GM12875 (cell line): ENCODE data around the gene PPP3CA.
"Not testable (repeated sequence)": the region's sequence is repeated elsewhere in the genome, so short reads cannot be mapped to it uniquely, and the experiment has no call there.

Experiments used
- H3K4me3 ChIP-seq: one replicate; pipeline ENCODE4 v1.5.1; 2011; ENCODE audit warnings: low read depth, low read length, control low read depth
- CTCF ChIP-seq: IDR thresholded peaks from 2 replicates; pipeline ENCODE4 v1.5.1; 2011; ENCODE audit warnings: low read depth, mild to moderate bottlenecking, control low read depth, inconsistent platforms, low read length, moderate library complexity, borderline replicate concordance; ENCODE audit not compliant: insufficient read depth

PPP3CA gene

GRCh38 chr4:101183666-101184373 is 163.5 kb downstream of the PPP3CA start:
- TF ChIP-seq CTCF, result no peak
- no peak overlapping the region for H3K4me3 ChIP-seq

DNA sequence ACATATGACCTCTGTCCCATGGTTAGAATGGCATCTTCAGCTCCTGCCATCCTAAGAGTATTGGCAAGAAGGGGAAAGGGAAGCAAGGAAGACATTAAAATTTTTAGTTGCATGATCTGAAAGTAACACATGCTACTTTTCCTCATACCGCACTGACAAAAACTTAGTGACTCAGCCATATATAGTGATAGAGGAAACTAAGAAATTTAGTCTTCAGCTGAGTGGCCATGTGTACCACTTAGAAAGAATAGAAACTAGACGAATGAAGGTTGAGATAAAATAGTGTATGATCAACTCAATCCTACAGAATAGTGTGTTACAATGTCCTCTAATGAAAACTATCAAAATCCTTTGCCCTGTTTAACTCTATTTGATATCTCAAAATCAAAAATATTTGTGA is 164.1 kb downstream of the PPP3CA start:
- TF ChIP-seq CTCF, result no peak
- H3K4me3 ChIP-seq, result no peak overlapping the region

DNA sequence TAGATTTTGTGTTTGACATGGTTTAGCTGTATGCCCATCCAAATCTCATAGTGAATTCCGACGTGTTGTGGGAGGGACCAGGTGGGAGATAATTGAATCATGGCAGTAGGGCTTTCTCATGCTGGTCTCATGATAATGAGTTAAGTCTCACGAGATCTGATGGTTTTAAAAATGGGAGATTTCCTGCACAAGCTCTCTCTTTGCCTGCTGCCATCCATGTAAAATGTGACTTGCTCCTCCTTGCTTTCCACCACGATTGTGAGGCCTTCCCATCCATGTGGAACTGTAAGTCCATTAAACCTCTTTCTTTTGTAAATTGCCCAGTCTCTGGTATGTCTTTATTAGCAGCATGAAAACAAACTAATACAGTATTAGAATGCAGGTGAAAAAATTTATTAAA is 164.6 kb downstream of the PPP3CA start:
- H3K4me3 ChIP-seq, result not testable (repeated sequence)

- no peak for TF ChIP-seq CTCF
- no peak overlapping the region for H3K4me3 ChIP-seq
Observed at GRCh38 chr4:101178731-101179130, 168.6 kb downstream of the PPP3CA start.

GRCh38 chr4:101177154-101177553 is 170.2 kb downstream of the PPP3CA start:
- no peak overlapping the region for H3K4me3 ChIP-seq
- TF ChIP-seq CTCF, result no peak

DNA sequence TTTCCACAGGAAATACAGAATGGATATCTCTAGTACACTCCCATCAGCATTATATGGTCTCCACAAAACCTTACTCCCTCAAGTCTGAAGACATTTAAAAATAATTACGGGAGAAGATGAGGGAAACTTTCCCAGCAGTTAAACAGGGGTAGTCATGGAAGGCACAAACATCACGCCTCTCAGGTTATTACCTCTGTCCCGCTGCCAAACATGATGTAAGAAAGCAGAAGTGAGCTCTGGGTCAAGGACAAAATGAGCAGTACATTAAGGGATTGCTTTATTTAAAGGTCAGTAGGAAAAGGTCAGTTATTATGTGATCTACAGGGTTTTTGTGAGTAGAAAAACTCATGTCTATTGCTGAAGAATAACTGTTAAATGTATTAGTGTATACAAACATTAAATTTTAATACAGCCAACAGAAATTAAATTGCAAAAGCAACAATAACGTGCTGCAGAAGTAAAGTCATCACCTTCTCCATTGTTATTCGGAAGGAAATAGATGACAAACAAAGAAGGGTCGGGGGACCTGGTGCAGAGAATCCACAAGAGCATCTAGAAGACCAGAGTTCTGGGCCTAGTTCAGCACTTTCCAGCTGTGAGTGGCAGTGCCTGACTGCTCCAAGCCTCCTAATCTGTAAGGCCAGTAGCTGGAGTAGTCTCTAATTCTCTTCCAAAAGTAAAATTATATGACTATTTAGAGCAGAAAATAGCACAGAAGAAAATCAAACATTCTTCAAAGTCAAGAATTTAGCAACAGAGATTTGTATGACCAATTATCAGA is 171.2 kb downstream of the PPP3CA start:
- no peak for TF ChIP-seq CTCF
- H3K4me3 ChIP-seq, result no peak overlapping the region

- H3K4me3 ChIP-seq, result no peak overlapping the region
- TF ChIP-seq CTCF, result no peak
Observed at GRCh38 chr4:101174679-101175345, 172.5 kb downstream of the PPP3CA start.
